IMR-90 (cell line): ENCODE measurements around the gene PPOX. TPM values are rescaled to one million over a fixed set of nuclear protein-coding genes. Genes with fewer than 3 reads are reported as not detected.
A peak's percentile ranks its signal among the peaks of the same experiment; 100 is the strongest.

Source experiments
- ATAC-seq: fragments of 200-7000 bp; cut with Tn5 transposase; 2 replicates; pipeline ENCODE4 v1.9.1; 2020; ENCODE audit warnings: low read depth, mild to moderate bottlenecking, moderate library complexity
- BruUV-seq: library from RNA; stranded (reverse); fragments of 400-500 nt; replicated peaks from 2 replicates; lab custom pipeline; 2021; lab: Mats Ljungman, UMichigan
- CTCF ChIA-PET: fragments of 300-600 bp; formaldehyde crosslinking; extraction: SDS; loops from one replicate; lab custom pipeline; 2021; ENCODE audit warnings: antibody characterized with exemption; lab: Yijun Ruan, JAX
- POLR2A ChIA-PET: fragments of 300-600 bp; sonication (Branson Sonifier 250); formaldehyde crosslinking; loops from one replicate; lab custom pipeline; 2022; ENCODE audit warnings: antibody characterized with exemption; ENCODE audit not compliant: unreplicated experiment; lab: Charles Lee
- DNase-seq: peaks from one replicate; pipeline ENCODE4 v3.0.0; 2013
- H2AFZ ChIP-seq: replicated peaks from 2 replicates; pipeline ENCODE3; 2013; ENCODE audit warnings: low read length, mild to moderate bottlenecking; ENCODE audit not compliant: poor library complexity
- H2AK5ac ChIP-seq: 2 replicates; pipeline ENCODE4 v1.6.1; 2013; ENCODE audit warnings: low read depth, low read length, inconsistent platforms
- H2AK9ac ChIP-seq: replicated peaks from 2 replicates; pipeline ENCODE3; 2013; ENCODE audit warnings: mild to moderate bottlenecking, low read depth, low read length, moderate library complexity; ENCODE audit not compliant: poor library complexity
- H2BK120ac ChIP-seq: 2 replicates; pipeline ENCODE4 v1.6.1; 2013; ENCODE audit warnings: low read depth, low read length, inconsistent platforms
- H2BK15ac ChIP-seq: 3 replicates; pipeline ENCODE4 v1.6.1; 2013; ENCODE audit warnings: low read depth, low read length, inconsistent platforms
- H2BK20ac ChIP-seq: 2 replicates; pipeline ENCODE4 v1.6.1; 2013; ENCODE audit warnings: low read depth, mild to moderate bottlenecking, inconsistent platforms, low read length, moderate library complexity
- H2BK5ac ChIP-seq: 2 replicates; pipeline ENCODE4 v1.6.1; 2013; ENCODE audit warnings: mild to moderate bottlenecking, low read depth, low read length, inconsistent platforms; ENCODE audit not compliant: poor library complexity, severe bottlenecking
- H3K14ac ChIP-seq: replicated peaks from 2 replicates; pipeline ENCODE4 v1.6.1; 2013; ENCODE audit warnings: low read depth, low read length, inconsistent platforms
- H3K18ac ChIP-seq: 2 replicates; pipeline ENCODE4 v1.6.1; 2013; ENCODE audit warnings: low read depth, low read length, control low read depth
- H3K23ac ChIP-seq: 2 replicates; pipeline ENCODE4 v1.6.1; 2013; ENCODE audit warnings: low read depth, low read length, inconsistent platforms
- H3K27ac ChIP-seq: 2 replicates; pipeline ENCODE4 v1.5.1; 2013; ENCODE audit warnings: mild to moderate bottlenecking, control low read depth, low read length; ENCODE audit not compliant: insufficient read depth
- H3K27me3 ChIP-seq: 2 replicates; pipeline ENCODE4 v1.6.1; 2013; ENCODE audit warnings: low read length; ENCODE audit not compliant: control insufficient read depth, insufficient read depth
- H3K36me3 ChIP-seq: 2 replicates; pipeline ENCODE4 v1.6.1; 2013; ENCODE audit warnings: low read length, mixed read lengths; ENCODE audit not compliant: control insufficient read depth, insufficient read depth
- H3K4ac ChIP-seq: 2 replicates; pipeline ENCODE4 v1.6.1; 2013; ENCODE audit warnings: low read depth, low read length, inconsistent platforms
- H3K4me1 ChIP-seq: 2 replicates; pipeline ENCODE4 v1.6.1; 2013; ENCODE audit warnings: low read length, mixed read lengths; ENCODE audit not compliant: control insufficient read depth, insufficient read depth
- H3K4me2 ChIP-seq: 2 replicates; pipeline ENCODE4 v1.6.1; 2013; ENCODE audit warnings: low read depth, mild to moderate bottlenecking, control low read depth, low read length, moderate library complexity
- H3K4me3 ChIP-seq: 2 replicates; pipeline ENCODE4 v1.5.1; 2013; ENCODE audit warnings: low read depth, mild to moderate bottlenecking, control low read depth, low read length, moderate library complexity; ENCODE audit not compliant: insufficient read depth
- H3K56ac ChIP-seq: 2 replicates; pipeline ENCODE4 v1.6.1; 2013; ENCODE audit warnings: low read length, inconsistent platforms; ENCODE audit not compliant: insufficient read depth; ENCODE audit errors: extremely low read depth
- H3K79me1 ChIP-seq, 2 experiments: 2 replicates each; pipeline ENCODE4 v1.6.1; 2013; ENCODE audit warnings: low read length in 2 of 2, inconsistent platforms in 1 of 2, low read depth in 1 of 2
- H3K9ac ChIP-seq: 2 replicates; pipeline ENCODE4 v1.6.1; 2013; ENCODE audit warnings: low read depth, low read length, control low read depth
- H3K9me1 ChIP-seq: 2 replicates; pipeline ENCODE4 v1.6.1; 2013; ENCODE audit warnings: low read length, inconsistent platforms; ENCODE audit not compliant: insufficient read depth
- H3K9me3 ChIP-seq: 2 replicates; pipeline ENCODE4 v1.6.1; 2013; ENCODE audit warnings: low read length; ENCODE audit not compliant: control insufficient read depth, insufficient read depth
- H4K20me1 ChIP-seq: 2 replicates; pipeline ENCODE4 v1.6.1; 2013; ENCODE audit warnings: low read length, inconsistent platforms; ENCODE audit not compliant: insufficient read depth
- H4K5ac ChIP-seq: 2 replicates; pipeline ENCODE4 v1.6.1; 2013; ENCODE audit warnings: mild to moderate bottlenecking, low read depth, low read length, control low read depth
- H4K8ac ChIP-seq, 2 experiments: 2 replicates each; pipeline ENCODE4 v1.6.1; 2013; ENCODE audit warnings: low read depth in 2 of 2, low read length in 2 of 2, control low read depth in 1 of 2, inconsistent platforms in 1 of 2
- H4K91ac ChIP-seq: 2 replicates; pipeline ENCODE4 v1.6.1; 2013; ENCODE audit warnings: low read depth, low read length, inconsistent platforms; ENCODE audit not compliant: insufficient read depth
- BHLHE40 ChIP-seq: fragments of 150-350 bp; IDR thresholded peaks from 2 replicates; pipeline ENCODE4 v1.6.1; 2016; ENCODE audit warnings: mild to moderate bottlenecking, low read depth, low read length
- CEBPB ChIP-seq: IDR thresholded peaks from 2 replicates; pipeline ENCODE4 v1.6.1; 2012; ENCODE audit warnings: low read depth, low read length, improper control_type of control experiment
- CHD1 ChIP-seq: IDR thresholded peaks from 2 replicates; pipeline ENCODE4 v1.6.1; 2012; ENCODE audit warnings: low read depth, low read length, improper control_type of control experiment
- ELK1 ChIP-seq: fragments of 150-350 bp; IDR thresholded peaks from 2 replicates; pipeline ENCODE4 v1.6.1; 2016; ENCODE audit warnings: low read depth, mild to moderate bottlenecking, low read length, moderate library complexity, borderline replicate concordance
- FOS ChIP-seq: fragments of 150-350 bp; IDR thresholded peaks from 2 replicates; pipeline ENCODE4 v1.6.1; 2016; ENCODE audit warnings: low read depth, low read length
- MAFK ChIP-seq: IDR thresholded peaks from 2 replicates; pipeline ENCODE4 v1.6.1; 2012; ENCODE audit warnings: low read depth, low read length, improper control_type of control experiment
- MAZ ChIP-seq: IDR thresholded peaks from 2 replicates; pipeline ENCODE4 v1.6.1; 2012; ENCODE audit warnings: low read depth, mild to moderate bottlenecking, low read length, improper control_type of control experiment, moderate library complexity, borderline replicate concordance
- MXI1 ChIP-seq: IDR thresholded peaks from 2 replicates; pipeline ENCODE4 v1.6.1; 2012; ENCODE audit warnings: low read depth, mild to moderate bottlenecking, low read length, moderate library complexity, borderline replicate concordance
- NFE2L2 ChIP-seq: fragments of 150-350 bp; IDR thresholded peaks from 2 replicates; pipeline ENCODE4 v1.6.1; 2016; ENCODE audit warnings: low read depth, mild to moderate bottlenecking, low read length
- POLR2A ChIP-seq: IDR thresholded peaks from 2 replicates; pipeline ENCODE4 v1.6.1; 2012; ENCODE audit warnings: mild to moderate bottlenecking, low read depth, low read length
- RAD21 ChIP-seq: IDR thresholded peaks from 2 replicates; pipeline ENCODE4 v1.6.1; 2012; ENCODE audit warnings: low read length, improper control_type of control experiment
- RFX5 ChIP-seq: IDR thresholded peaks from 2 replicates; pipeline ENCODE4 v1.8.0; 2012; ENCODE audit warnings: low read depth, mild to moderate bottlenecking, low read length, moderate library complexity
- SMC3 ChIP-seq: fragments of 150-350 bp; IDR thresholded peaks from 2 replicates; pipeline ENCODE4 v1.6.1; 2016; ENCODE audit warnings: low read depth, mild to moderate bottlenecking, antibody characterized with exemption, low read length, moderate library complexity
- USF2 ChIP-seq: fragments of 150-350 bp; IDR thresholded peaks from 2 replicates; pipeline ENCODE4 v1.6.1; 2017; ENCODE audit warnings: mild to moderate bottlenecking, antibody characterized with exemption, low read length, low read depth
- WGBS, 2 experiments: methylation state at CpG; one replicate each; pipeline versions ENCODE4 v1.1.5 to v1.1.7; 2013; ENCODE audit warnings: missing lambda C conversion rate in 2 of 2; ENCODE audit not compliant: insufficient read length in 1 of 2; ENCODE audit errors: extremely low coverage in 2 of 2; 5-methylcytosine and 5-hydroxymethylcytosine counted together
- dilution Hi-C: fragments of 300-500 bp; cut with HindIII; formaldehyde crosslinking; loops from one replicate; pipeline ENCODE4 v1.14.3; 2018; ENCODE audit warnings: low sequenced_read_pairs; ENCODE audit not compliant: unreplicated experiment
- in situ Hi-C: fragments of 300-500 bp; cut with MboI; formaldehyde crosslinking; loops from 3 replicates; pipeline ENCODE4 v1.14.3; 2019; ENCODE audit warnings: low sequenced_read_pairs, inconsistent platforms, mixed read lengths
- intact Hi-C: fragments of 100-400 bp; cut with micrococcal nuclease; formaldehyde crosslinking; loops from 2 replicates; pipeline ENCODE4 v1.10.0; 2022
- polyA plus RNA-seq, 3 experiments: library from polyadenylated mRNA; depleted of rRNA; stranded (reverse); fragments of >200 nt; gene quantifications; 2 replicates each; pipeline ENCODE4 v1.2.3, GENCODE V29; 2012; ENCODE audit warnings: low replicate concordance in 1 of 3
- total RNA-seq: library from RNA; depleted of rRNA; stranded (reverse); fragments of >200 nt; gene quantifications from 2 replicates; pipeline ENCODE4 v1.2.3, GENCODE V29; 2012

Gene PPOX
- total and polyA plus RNA-seq, 2 of the 4 experiments (the other 2 are of a cell fraction) = 6.1 to 14.3 TPM

DNA sequence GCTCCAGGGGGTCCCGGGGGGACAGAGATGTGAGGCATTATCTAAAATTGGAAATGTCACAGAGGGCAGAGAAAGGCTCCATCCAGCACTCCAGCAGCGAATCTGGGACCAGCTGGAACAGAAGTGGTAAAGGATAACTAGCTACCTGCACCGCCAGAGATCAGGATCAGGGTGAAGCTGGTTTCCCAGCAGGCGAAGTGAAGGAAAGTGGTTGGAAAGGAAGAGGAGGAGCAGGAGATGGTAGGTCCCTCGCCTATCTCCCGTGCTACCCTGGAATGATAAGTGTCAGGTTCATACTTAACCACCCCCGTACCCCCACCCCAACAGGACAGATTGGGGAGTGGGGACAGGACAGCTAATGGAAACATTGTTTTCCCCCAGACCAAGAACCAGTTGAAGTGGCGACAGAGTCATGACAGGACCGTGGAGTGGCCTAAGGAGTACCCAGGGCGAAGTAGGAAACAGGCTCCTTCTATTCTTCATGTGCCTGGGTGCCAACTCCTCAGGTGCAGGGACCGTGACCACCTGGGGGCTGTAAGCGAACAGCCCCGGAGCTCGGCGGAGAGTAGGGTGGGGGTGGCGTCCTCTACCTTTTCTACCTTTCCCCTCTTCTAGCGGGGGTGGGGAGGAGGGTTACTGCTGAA lies 10.4 kb downstream of the PPOX start:
- Histone ChIP-seq H3K36me3 (peaks cover 26% of the 10 kb centered on the region), H2AK9ac (peak overlapping the region; percentile 97), H3K14ac (peak overlapping the region; percentile 91), H2BK120ac (no peak overlapping the region), H3K9me3 (no peaks in the 10 kb centered on the region), H3K27ac (peak overlapping the region; percentile 98), H4K5ac (peak overlapping the region; percentile 98; the same call in 1 of the 2 replicates), H3K27me3 (no peaks in the 10 kb centered on the region), H3K79me1 (peaks cover 14 to 39% of the 10 kb centered on the region in 2 experiments), H3K4me1 (peaks cover 17% of the 10 kb centered on the region), H2AK5ac (peak overlapping the region; percentile 78), H4K20me1 (peaks cover 13% of the 10 kb centered on the region; the same call in 1 of the 2 replicates), H2AFZ (peak overlapping the region; percentile 100), H3K9me1 (peaks cover 11% of the 10 kb centered on the region), H4K91ac (peak overlapping the region; percentile 82; the same call in 1 of the 2 replicates), H2BK20ac (no peak overlapping the region), H2BK15ac (no peak overlapping the region), H3K56ac (peak overlapping the region; percentile 80; the same call in 1 of the 2 replicates), H3K23ac (peak overlapping the region; percentile 94), H3K18ac (no peak overlapping the region; the same call in 1 of the 2 replicates), H2BK5ac (peak overlapping the region; percentile 90), H3K4me3 (peak overlapping the region; percentile 98), H3K4ac (peak overlapping the region; percentile 94), H4K8ac (peak overlapping the region; percentile 87 to 99; a peak in 2 of 4 replicates), H3K9ac (peak overlapping the region; percentile 99), H3K4me2 (peak overlapping the region; percentile 96)
- no CpG with 5 or more reads among the region's 17 CpGs for WGBS, 2 experiments
- dilution Hi-C loops (no loop called here), intact Hi-C loops (no loop called here), in situ Hi-C loops (no loop called here)
- no peak for TF ChIP-seq RFX5
- no peak for TF ChIP-seq CEBPB
- TF ChIP-seq USF2 = no peak
- no peak for TF ChIP-seq CHD1
- TF ChIP-seq NFE2L2 = no peak
- no peak for TF ChIP-seq POLR2A
- TF ChIP-seq MAFK = no peak
- no peak for TF ChIP-seq FOS
- no peak for TF ChIP-seq MAZ
- no peak for TF ChIP-seq ELK1
- no peak for TF ChIP-seq SMC3
- no peak for TF ChIP-seq BHLHE40
- no peak for TF ChIP-seq RAD21
- no peak for TF ChIP-seq MXI1
- ATAC-seq = no peak; the same call in 1 of the 2 replicates
- ChIA-PET POLR2A (no interaction called here), CTCF (interaction anchor here (1.9 kb wide), 1 partner anchor 10 kb away, joined by 5 read pairs; the partner anchor contains the start of gene PPOX)
- DNase-seq = no peak
- no TSS peak for BruUV-seq
